ENCODE results near the gene SLC13A2.

The SLC13A2 gene

DNA sequence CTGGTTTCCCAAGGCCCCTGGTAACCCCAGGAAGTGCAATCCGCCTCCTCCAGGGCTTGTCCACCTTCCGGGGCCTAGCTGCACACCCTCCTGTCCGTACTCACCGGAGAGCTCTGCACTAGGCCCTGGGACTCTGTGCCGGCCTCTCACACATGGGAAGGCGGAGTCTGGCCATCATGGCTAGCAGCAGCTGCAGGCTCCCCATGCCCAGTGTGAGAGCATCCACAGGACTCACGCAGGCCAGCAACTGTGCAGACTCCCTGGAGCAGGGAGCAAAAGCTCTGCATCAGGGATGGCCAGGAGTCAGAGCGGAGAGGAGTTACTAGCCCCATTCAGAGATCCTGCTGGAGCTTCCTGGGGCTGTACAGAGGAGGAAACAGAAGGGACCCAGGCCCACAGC lies 52.9 kb downstream of the SLC13A2 start:
- H3K9me3 Mint-ChIP-seq: no peaks in the 10 kb centered on the region
- peak overlapping the region in 1 of 3 experiments; percentile 98 for H3K27ac Mint-ChIP-seq
- peaks cover 19% of the 10 kb centered on the region for H3K27me3 Mint-ChIP-seq (ENCODE audit: low read depth)
- no peak overlapping the region for H3K4me3 Mint-ChIP-seq
- no peaks in the 10 kb centered on the region for H3K36me3 Mint-ChIP-seq (ENCODE audit: low read depth)
- TF ChIP-seq, protein P1, sequence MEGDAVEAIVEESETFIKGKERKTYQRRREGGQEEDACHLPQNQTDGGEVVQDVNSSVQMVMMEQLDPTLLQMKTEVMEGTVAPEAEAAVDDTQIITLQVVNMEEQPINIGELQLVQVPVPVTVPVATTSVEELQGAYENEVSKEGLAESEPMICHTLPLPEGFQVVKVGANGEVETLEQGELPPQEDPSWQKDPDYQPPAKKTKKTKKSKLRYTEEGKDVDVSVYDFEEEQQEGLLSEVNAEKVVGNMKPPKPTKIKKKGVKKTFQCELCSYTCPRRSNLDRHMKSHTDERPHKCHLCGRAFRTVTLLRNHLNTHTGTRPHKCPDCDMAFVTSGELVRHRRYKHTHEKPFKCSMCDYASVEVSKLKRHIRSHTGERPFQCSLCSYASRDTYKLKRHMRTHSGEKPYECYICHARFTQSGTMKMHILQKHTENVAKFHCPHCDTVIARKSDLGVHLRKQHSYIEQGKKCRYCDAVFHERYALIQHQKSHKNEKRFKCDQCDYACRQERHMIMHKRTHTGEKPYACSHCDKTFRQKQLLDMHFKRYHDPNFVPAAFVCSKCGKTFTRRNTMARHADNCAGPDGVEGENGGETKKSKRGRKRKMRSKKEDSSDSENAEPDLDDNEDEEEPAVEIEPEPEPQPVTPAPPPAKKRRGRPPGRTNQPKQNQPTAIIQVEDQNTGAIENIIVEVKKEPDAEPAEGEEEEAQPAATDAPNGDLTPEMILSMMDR (IDR thresholded peaks at IDR 0.05; ENCODE audit: unreplicated experiment in 3 of 3): no peak
- H3K4me1 Mint-ChIP-seq: peaks cover 20% of the 10 kb centered on the region

DNA sequence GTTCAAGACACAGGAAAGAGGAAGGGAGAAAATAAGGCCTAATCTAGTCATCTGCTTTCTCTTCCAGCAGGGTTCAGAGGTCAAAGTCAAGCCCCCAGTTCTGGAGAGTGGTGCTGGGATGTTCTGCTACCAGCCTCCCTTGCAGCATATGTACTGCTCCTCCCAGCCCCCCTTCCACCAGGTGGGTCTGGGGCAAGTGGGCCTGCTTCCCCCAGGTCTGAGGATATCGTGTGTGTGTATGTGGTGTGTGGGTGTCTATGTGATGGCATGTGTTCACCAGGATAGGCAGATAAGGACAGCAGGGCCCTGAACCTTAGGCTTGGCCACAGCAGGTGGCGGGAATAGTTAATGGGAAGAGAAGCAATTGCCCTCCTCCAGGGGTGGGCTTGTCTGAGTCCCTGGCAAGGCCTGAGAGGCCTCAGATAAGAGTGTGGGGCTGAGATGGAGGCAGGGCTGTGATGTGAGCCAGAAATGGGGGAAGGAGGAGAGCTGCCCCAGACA lies 53.8 kb downstream of the SLC13A2 start:
- H3K4me1 Mint-ChIP-seq: peaks cover 13% of the 10 kb centered on the region
- peak overlapping the region; percentile 6 to 86 (median 40) for H3K27ac Mint-ChIP-seq
- no peaks in the 10 kb centered on the region for H3K9me3 Mint-ChIP-seq
- TF ChIP-seq, protein P1 (IDR thresholded peaks at IDR 0.05; ENCODE audit: unreplicated experiment in 3 of 3): no peak
- H3K4me3 Mint-ChIP-seq: no peak overlapping the region
- H3K36me3 Mint-ChIP-seq (ENCODE audit: low read depth): no peaks in the 10 kb centered on the region
- peaks cover 17% of the 10 kb centered on the region for H3K27me3 Mint-ChIP-seq (ENCODE audit: low read depth)

DNA sequence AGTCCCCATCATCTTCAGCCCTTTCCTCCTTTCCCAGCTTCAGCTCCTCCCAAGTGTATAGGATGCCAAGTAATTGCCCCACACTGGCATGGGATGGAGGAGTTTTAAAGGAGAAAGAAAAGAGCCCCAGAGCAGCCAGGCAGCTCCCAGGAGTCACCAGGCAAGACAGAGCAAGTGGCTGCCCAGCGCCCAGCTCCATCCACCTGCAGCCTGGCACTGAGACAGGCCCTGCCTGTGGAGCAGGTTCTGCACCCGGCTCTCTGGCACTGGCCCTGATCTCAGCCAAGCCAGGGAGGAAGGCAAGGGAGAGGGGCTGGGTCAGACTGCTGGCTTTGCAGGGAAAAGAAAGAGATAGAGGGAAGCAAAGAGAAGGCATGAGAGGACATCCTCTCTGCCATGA lies 54.4 kb downstream of the SLC13A2 start:
- Mint-ChIP-seq H3K27ac (no peak overlapping the region), H3K4me1 (peaks cover 12% of the 10 kb centered on the region), H3K27me3 (ENCODE audit: low read depth) (peaks cover 17% of the 10 kb centered on the region), H3K9me3 (no peaks in the 10 kb centered on the region), H3K4me3 (no peak overlapping the region), H3K36me3 (ENCODE audit: low read depth) (no peaks in the 10 kb centered on the region)
- TF ChIP-seq, protein P1 (IDR thresholded peaks at IDR 0.05; ENCODE audit: unreplicated experiment in 3 of 3): no peak

DNA sequence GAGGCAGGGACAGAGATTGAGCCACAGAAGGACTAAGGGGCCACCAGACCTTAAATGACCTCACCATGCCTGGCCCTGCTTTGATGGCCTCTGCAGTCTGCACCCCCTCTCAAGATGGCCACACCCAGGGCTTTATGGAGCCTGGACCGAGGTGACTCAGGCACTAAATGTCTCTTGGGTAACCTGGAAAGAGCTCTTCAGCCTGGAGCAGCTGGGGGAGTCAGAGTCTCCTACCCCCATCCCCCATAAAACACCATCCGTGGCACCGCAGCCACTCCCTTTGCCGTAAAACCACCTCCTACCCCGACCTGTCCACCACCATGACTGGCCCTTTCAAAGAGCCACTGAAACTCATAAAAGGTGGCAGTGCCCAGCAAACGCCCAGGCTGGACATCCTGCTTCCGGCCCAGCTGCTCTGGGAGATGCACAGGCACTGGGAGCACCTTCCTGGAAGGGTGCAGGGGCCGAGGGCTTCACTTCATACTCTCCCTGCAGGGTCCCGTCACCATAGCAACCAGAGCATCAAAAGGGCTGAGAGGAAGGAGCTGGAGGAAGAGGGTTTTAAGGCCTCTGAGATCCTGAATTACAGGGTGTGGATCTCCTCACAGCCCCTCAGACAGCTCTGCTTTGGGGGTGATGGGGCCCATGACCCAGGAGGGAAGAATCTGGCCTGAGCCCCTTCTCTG lies 55.0 kb downstream of the SLC13A2 start:
- no peaks in the 10 kb centered on the region for H3K9me3 Mint-ChIP-seq
- H3K27ac Mint-ChIP-seq: peak overlapping the region in 1 of 3 experiments; percentile 63

GRCh38 chr17:28529013-28529400 lies 55.6 kb downstream of the SLC13A2 start:
- Mint-ChIP-seq H3K4me1 (peaks cover 12% of the 10 kb centered on the region), H3K36me3 (ENCODE audit: low read depth) (no peaks in the 10 kb centered on the region), H3K9me3 (no peaks in the 10 kb centered on the region), H3K27me3 (ENCODE audit: low read depth) (peaks cover 17% of the 10 kb centered on the region), H3K4me3 (no peak overlapping the region), H3K27ac (no peak overlapping the region)
- TF ChIP-seq, protein P1 (IDR thresholded peaks at IDR 0.05; ENCODE audit: unreplicated experiment in 3 of 3): no peak

More for the DNA sequence above, 55.0 kb downstream of the SLC13A2 start:
- H3K27me3 Mint-ChIP-seq (ENCODE audit: low read depth): peaks cover 19% of the 10 kb centered on the region
- H3K4me1 Mint-ChIP-seq: peaks cover 12% of the 10 kb centered on the region
- no peak overlapping the region for H3K4me3 Mint-ChIP-seq
- TF ChIP-seq, protein P1 (IDR thresholded peaks at IDR 0.05; ENCODE audit: unreplicated experiment in 3 of 3): no peak
- H3K36me3 Mint-ChIP-seq (ENCODE audit: low read depth): no peaks in the 10 kb centered on the region

- H3K9me3 Mint-ChIP-seq: no peaks in the 10 kb centered on the region
- H3K27me3 Mint-ChIP-seq (ENCODE audit: low read depth): peaks cover 17% of the 10 kb centered on the region
- TF ChIP-seq, protein P1 (IDR thresholded peaks at IDR 0.05; ENCODE audit: unreplicated experiment in 3 of 3): no peak
- H3K36me3 Mint-ChIP-seq (ENCODE audit: low read depth): no peaks in the 10 kb centered on the region
- H3K4me1 Mint-ChIP-seq: peaks cover 7% of the 10 kb centered on the region
- H3K4me3 Mint-ChIP-seq: no peak overlapping the region
- H3K27ac Mint-ChIP-seq: no peak overlapping the region
Measured at GRCh38 chr17:28530250-28530649, 56.8 kb downstream of the SLC13A2 start.
